HG02642 (cell line): ENCODE measurements around the gene ACLY.

ENCODE experiments used
- ATAC-seq: cut with Tn5 transposase; IDR thresholded peaks from one replicate; pipeline ENCODE4 v1.9.1; 2021; ENCODE audit warnings: mild to moderate bottlenecking; ENCODE audit not compliant: unreplicated experiment, poor library complexity

ACLY gene

DNA sequence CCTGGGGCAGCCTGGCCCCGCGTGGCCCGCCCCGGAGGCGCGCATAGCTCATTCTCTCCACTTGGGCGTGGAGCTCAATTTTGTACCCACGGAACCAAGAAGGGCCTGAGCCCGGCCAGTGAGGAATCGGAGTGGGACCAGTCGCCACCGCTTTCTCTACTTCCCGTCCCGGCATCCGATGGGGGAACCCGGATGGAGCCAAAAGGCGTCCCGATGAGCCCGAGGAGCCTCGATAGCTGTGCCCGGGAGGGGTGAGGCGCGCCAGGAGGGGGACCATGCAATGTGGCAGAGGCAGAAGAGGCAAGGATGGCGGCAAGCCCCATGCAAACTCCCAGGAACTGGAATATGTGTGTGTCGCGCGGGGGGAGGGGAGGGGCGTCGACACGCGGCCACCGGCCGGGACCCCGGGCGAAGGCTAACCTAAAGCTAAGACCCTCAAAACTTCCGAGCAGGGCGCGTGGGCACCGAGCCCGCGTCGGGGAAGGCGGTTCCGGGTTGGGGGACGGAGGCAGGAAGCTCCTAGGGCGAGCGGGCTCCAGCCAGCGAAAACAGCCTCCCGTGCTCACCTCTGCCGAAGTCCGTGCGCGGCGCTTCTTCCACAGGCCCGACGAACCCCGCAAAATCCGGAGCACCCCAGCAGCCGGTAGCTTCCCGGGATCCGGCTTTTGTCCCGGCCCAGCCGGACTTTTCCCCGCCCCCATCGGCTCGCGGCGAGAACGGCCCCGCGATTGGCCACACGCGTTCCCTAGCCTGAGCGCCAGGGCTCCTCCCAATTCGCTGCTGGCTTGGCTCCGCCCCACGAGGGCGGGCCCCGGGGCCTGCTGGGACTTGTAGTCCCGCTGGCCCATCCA lies at the start of gene ACLY:
TSS of gene ACLY (minus strand) at position 638 of the 851 bp plus-strand sequence. CDS start 5,078 bp downstream, outside the sequence.
- ATAC-seq: peak; percentile 92

DNA sequence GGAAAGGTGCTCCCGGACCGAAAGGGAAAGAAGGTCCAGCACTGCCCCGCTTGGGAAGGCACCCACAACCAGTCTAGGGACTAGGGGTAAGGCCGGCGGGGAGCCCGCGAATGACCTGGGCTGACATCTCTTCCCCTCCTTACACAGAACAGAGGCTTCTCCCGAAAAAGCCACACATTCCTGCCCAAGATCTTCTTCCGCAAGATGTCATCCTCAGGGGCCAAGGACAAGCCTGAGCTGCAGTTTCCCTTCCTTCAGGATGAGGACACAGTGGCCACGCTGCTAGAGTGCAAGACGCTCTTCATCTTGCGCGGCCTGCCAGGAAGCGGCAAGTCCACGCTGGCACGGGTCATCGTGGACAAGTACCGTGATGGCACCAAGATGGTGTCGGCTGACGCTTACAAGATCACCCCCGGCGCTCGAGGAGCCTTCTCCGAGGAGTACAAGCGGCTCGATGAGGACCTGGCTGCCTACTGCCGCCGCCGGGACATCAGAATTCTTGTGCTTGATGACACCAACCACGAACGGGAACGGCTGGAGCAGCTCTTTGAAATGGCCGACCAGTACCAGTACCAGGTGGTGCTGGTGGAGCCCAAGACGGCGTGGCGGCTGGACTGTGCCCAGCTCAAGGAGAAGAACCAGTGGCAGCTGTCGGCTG lies 49.3 kb upstream of the ACLY start:
- ATAC-seq: no peak

DNA sequence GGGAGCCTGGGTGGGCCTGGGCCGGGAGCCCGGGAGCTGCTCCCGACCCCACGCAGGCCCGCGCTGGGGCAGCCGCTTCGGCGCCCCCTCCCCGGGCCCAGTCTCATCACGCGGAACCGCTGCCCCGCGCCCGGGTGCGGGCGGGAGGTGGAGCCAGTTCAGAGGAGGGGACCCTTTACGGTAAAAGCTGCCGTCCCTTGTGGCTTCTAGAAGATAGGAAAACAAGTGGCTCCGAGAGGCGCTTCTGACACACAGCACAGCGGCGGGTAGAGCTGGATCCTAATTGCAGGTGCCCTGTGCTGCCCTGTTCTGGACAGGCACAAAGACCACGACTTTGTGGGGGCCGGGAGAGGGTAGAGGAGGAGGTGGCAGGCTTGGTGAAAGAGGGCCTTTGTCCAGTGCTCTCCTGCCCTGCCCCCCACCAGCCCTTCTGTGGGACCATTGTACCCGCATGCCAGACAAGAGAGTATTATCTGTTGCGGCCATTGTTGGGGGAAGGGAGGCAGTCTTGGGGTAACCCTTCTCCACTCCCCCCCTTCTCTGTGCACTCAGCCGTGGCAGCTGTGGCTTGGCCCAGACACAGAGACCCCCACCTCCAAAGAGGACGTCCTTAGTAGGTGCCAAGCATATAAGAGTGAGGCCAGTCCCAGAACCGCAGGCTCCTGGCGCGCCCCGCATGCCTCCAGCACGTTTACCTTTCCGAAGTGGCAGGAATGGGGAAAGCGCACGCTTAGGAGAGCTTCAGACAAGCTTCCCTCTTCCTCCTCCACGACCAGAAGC lies 48.6 kb upstream of the ACLY start:
- ATAC-seq: peak; percentile 15

DNA sequence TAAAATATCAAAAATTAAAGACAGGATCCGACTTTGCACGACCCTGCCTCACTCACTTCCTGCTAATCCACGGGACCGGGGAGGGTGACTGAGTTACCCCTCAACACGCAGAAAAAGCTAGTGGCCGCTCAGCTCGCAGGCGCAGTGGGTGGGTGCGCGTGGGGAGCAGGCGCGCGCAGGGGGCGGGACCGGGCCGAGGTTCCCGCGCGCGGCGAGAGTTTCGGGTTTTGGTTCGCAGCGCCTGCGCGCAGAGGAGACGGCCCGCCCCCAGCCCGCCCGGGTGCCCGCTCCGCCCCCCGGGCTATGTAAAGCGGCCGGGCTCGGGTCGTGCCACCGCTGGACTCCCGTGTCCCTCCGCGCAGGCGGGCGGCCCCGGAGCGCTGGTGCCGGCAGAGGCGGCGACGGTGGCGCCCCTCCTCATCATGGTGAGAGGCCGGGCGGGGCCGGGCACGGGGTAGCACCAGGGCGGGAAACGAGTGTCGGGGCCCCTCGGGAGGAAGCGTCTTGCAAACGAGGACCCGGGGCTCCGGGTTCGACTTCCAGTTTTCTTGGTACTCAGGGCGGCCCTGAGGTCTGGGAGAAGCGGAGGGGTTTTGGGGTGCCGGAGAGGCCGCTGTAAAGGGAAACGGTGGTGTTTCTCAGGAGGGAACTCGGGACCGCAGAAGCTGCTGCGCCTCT lies 47.9 kb upstream of the ACLY start, which contains the start of gene CNP:
TSS of gene CNP (plus strand) at position 333 of the 678 bp plus-strand sequence. CDS start at position 423, 90 bp downstream.
- ATAC-seq: peak; percentile 80

DNA sequence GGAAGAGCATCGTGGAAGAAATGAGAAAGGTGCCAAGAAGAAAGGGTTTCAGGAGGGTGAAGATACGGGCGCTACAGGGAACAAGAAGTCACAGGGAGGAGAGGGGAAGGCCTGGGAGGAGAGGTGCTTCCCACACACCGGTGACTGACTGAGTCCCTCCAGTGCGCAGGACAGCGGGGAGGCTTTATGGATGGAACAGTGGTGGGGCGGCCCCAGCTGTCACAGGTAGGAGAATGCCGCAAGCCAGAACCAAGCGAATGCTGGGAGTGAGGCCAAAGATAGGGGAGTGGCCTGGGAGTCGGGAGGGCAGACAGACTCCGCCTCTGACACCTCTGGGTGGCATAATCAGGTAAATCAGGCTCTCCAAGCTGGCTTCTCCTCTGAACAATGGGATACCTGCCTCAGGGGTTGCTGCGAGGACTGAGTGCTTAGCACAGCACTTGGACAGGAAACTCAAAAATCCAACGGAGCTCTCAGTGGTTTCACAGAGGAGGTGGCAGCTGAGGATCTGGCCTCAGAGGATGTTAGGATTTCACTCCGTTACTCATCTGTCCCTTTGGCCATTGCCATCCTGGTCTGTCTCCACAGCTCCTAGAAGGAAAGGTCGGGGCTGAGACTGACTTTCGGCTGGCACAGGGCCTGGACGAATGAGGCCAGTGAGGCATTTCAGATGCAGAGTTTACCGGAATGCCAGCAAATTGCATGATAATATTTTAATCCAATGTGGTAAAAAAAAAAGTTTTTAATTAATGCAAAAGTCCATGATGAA lies 47.1 kb upstream of the ACLY start:
- ATAC-seq: peak; percentile 39

DNA sequence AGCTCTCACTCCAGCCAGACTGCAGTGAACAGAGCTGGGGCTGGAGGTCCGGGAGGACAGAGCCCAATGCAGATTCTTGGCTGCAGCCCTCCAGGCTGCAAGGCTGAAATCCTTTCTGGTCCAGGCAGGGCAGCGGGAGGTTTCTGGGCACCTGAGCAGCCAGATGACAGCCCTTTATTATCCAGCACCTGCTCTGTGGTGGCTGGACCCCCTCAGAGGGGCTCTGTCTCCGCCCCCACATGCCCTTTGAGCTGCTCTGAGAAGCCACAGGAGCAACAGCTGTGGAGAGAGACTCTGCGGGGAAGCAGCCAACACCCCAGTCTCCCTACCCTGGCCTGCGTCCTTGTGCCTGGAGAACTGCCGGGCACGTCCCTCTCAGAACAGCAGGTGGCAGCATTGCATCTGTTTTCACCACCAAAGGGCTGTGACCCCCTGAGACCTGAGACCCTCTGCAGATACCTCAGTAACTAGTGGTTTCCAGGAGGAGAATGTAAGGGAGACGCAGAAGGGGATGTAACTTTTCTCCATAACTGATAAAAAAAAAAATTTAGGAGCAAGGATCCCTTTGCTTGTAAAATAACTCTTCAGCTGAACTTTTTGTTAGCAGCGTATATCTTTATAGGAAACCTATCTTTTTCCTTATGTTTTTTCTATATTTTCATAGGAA lies 44.1 kb upstream of the ACLY start:
- ATAC-seq: no peak

DNA sequence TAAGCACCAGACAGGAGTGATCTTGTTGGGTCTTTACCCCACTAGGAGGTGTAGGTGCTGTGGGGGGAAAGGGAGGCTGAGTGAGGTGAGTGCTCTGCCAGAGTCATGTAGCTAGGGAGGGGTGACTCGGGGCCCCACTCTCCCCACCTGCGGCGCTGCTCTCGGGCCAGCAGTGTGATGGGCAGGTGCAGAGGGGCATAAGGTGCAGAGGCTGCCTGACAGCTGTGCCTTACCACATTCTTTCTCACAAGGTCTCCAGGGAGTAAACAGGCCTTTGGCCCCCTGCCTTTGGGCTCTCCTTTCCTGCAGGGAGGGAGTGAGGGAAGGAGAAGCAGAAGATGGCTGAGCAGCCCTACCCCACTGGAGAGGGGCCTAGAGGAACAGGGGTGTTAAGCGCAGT lies 43.4 kb upstream of the ACLY start:
- ATAC-seq: no peak

DNA sequence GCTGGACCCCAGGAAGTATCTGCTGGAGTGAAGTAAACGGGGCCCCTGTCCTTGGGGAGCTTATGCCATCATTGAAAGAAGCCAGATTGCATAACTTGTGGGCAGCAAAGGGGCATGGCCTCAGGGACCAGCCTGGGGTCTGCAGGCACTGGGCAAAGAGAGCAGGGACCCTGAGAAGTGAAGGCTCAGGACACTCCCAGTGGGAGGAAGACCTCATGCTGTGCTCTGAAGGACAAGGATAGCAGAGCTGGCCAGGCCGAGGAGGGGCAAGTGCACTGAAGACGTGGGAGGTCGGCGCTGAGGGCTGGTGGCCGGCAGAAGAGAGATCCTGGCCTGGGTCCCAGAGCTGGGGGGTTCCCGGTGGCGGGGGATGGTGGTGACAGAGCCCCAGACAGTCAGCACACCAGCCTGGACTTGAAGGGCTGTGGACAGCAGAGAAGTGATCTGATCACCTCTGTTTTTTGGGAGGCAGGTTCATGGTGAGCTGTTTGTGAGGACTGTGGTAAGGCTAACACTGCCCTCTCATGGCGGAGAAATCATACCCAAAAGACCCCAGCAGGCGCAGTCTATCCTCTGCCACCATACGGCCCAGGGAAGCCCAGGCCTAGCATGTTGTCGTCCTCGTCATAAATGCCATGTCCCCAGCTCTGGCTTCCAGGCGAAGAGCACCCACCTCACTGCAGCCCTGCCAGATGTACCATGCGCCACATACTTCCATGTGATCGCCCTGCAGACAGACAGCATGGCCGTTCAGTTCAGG lies 40.8 kb upstream of the ACLY start:
- no peak for ATAC-seq

DNA sequence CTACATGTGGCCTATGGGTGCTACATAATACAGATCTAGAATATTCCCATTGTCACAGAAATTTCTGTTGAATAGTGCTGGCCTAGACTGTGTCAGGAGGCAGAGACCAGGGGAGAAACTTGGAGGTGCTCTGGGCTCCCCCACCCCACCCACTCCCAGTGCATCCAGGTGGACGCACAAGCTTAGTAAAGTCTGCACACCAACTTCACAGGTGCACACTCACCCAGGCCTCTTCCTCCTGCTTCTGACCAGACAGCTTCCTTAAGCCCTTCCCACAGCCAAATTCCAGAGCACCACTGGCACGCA lies 40.2 kb upstream of the ACLY start:
- ATAC-seq: no peak

DNA sequence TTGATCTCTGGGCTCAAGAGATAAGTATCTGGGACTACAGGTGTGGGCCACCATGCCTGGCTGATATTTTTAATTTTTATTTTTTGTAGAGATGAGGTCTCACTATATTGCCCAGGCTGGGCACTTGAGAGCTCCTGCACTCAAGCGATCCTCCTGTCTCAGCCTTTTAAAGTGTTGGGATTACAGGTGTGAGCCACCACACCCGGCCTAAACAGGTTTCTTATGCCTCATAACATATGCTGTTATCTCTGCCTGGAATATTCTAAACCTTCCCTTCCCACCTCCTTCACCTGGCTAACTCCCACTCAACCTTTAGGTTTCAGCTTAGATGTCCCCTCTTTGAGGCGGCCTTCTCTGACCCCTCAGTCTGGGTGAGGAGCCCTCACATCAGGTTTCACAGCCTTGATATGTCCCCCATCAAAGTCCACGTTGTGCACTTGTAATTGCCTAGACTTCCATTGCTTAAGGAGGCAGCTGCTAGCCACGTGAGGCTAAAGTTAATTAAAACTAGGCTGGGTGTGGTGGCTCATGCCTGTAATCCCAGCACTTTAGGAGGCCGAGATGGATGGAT lies 39.2 kb upstream of the ACLY start:
- no peak for ATAC-seq

DNA sequence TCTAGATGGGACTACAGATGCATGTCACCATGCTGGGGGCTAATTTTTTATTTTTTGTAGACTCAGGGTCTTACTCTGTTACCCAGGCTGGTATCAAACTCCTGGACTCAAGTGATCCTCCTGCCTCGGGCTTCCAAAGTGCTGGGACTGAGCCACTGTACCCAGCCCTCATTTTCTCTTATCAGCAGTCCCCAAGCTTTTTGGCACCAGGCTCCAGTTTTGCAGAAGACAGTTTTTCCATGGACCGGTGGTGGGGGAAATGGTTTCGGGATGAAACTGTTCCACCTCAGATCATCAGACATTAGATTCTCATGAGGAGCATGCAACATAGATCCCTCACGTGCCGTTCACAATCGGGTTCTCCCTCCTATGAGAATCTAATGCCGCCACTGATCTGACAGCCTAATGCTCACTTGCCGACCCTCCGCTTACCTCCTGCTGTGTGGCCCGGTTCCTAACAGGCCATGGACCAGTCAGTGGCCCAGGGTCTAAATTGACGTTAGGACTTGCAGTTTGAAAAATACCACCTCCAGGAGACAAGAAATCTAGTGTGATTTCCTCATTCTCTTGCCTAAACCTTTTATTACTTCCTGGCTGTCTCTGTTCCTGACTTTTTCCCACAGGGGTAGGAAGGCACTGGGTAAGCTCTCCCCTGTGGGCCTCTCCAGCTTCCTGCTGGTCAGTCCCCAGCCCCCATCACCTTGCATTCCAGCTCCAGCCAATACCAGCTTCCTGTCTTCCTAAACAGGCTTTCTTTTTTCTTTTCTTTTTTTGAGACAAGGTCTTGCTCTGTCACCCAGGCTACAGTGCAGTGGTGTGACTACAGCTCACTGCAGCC lies 38.5 kb upstream of the ACLY start:
- ATAC-seq: no peak

DNA sequence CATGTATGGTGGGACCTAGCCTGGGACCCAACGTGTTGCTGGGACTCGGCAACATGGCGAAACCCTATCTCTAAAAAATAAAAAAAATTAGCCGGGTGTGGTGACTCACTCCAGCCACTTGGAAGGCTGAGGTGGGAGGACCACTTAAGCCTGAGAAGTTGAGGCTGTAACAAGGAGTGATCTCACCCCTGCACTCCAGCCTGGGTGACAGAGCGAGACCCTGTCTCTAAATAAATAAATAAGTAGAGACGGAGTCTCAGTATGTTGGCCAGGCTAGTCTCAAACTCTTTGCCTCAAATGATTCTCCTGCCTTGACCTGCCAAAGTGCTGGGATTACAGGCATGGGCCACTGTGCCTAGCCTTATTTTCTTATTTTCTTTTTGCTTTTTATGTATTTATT lies 37.8 kb upstream of the ACLY start:
- ATAC-seq: no peak

DNA sequence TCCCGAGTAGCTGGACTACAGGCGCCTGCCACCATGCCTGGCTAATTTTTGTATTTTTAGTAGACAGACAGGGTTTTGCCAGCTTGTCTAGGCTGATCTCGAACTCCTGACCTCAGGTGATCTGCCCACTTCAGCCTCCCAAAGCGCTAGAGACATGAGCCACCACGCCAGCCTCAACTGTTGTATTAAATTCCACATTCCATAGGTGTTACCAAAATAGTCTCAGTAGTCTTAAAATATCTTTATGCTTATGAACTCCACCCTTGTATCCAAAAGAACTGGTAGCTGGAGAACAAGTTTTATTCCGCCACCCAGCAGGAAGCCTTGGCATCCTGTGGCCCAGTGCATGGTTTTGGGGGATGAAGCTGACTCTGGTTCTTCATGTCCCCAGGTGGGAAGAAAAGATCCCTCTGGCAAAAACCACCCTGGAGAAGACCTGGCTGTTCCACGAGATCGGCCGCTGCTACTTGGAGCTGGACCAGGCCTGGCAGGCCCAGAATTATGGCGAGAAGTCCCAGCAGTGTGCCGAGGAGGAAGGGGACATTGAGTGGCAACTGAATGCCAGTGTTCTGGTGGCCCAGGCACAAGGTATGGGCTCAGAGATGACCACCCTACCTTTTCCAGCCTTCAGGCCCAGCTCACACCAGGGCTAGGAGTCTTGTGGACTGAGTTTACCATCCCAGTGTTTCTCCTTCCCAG lies 30.2 kb upstream of the ACLY start:
- ATAC-seq: no peak

DNA sequence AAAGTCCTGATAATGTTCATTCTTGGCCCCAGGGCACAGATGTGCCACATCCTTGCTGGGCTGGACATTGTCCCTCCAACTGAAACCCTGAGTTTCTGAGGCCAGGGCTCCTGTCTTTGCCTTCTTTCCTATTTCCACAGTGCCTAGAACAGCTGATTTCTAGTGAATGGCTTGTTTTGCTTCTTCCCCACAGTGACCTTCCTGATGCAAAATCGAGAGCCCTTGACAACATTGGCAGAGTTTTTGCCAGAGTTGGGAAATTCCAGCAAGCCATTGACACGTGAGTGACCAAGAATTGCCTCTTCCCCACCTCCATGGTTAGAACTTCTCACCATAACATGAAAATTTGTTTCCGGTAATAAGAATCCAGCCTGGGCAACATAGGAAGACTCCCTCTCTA lies 26.2 kb upstream of the ACLY start:
- ATAC-seq: no peak

DNA sequence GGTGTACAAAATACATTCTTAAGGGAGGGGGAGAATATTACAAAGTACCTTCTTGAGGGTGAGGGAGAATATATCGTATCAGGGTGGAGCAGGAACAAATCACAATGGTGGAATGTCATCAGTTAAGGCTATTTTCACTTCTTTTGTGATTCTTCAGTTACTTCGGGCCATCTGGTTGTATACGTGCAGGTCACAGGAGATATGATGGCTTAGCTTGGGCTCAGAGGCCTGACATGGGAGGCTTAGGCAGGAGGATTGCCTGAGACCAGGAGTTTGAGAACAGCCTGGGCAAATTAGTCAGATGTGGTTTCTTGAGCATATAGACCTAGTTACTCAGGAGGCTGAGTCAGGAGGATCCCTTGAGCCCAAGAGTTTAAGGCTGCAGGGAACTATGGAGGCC lies 24.7 kb upstream of the ACLY start:
- ATAC-seq: no peak

DNA sequence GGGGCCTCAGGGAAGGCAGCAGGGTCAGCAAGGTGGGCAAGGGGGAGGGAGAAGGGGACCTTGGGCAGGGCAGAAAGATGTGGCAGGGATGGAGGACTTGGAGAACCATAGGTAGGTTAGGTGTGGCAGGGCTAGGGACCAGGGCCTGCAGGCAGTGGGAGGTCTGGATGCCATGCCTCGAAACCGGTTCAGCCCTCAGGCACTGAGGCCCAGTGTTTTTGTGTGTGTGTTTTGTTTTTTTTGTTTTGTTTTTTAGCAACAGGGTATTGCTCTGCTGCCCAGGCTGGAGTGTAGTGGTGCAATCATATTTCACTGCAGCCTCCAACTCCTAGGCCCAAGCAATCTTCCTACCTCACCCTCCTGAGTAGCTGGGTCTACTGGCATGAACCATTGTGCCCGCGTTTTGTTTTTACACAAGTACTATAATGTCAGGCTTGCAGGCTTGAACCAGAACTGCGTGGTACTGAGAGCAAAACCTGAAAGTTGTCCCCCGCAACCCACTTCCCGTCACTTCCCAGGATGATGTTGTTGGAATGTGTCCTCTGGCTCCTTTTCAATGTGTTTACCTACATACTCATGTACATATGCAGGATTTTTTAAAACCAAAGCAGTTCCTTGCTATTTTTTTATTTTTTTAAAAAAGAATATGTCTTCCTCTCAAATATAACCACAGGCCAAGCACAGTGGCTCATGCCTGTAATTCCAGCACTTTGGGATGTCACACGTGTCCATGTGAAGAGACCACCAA lies 24.0 kb upstream of the ACLY start:
- ATAC-seq: no peak
